Upper lobe of left lung (tissue), 6 donors: ENCODE results near the gene MBD3L2. TPM values are rescaled to one million over a fixed set of nuclear protein-coding genes. Genes with fewer than 3 reads are reported as not detected.
"Not testable (repeated sequence)": the region's sequence is repeated elsewhere in the genome, so short reads cannot be mapped to it uniquely, and the experiment has no call there.

ENCODE experiments used
- ATAC-seq, 2 donors: fragments of 200-7000 bp; cut with Tn5 transposase; one replicate each; pipeline ENCODE4 v1.9.1; 2022; ENCODE audit warnings: mild to moderate bottlenecking in 2 of 2, moderate library complexity in 2 of 2; ENCODE audit not compliant: low FRiP score in 2 of 2
- DNase-seq, 2 donors: peaks; one replicate each; pipeline ENCODE4 v3.0.0-alpha.2; 2019 to 2020
- H3K27ac ChIP-seq, 4 donors: fragments of 200-600 bp; sonication (generic); one replicate each; pipeline ENCODE4 v1.5.1; 2016 to 2019
- H3K27me3 ChIP-seq, 4 donors: fragments of 200-600 bp; sonication (generic); one replicate each; pipeline ENCODE4 v1.5.1; 2017 to 2019
- H3K36me3 ChIP-seq, 4 donors: fragments of 200-600 bp; sonication (generic); one replicate each; pipeline ENCODE4 v1.5.1; 2016 to 2019
- H3K4me1 ChIP-seq, 4 donors: fragments of 200-600 bp; sonication (generic); one replicate each; pipeline ENCODE4 v1.5.1; 2018 to 2019
- H3K4me3 ChIP-seq, 4 donors: fragments of 200-600 bp; sonication (generic); one replicate each; pipeline ENCODE4 v1.5.1; 2017 to 2019; ENCODE audit warnings: mild to moderate bottlenecking in 2 of 4, moderate library complexity in 1 of 4
- H3K9me3 ChIP-seq, 4 donors: fragments of 200-600 bp; sonication (generic); one replicate each; pipeline ENCODE4 v1.5.1; 2018 to 2019
- EP300 ChIP-seq, 4 donors: sonication (generic); formaldehyde crosslinking; IDR thresholded peaks; one replicate each; pipeline ENCODE4 v1.5.1; 2017; ENCODE audit warnings: antibody characterized with exemption in 4 of 4, control low read depth in 2 of 4
- POLR2A ChIP-seq, 4 donors: fragments of 450-650 bp; IDR thresholded peaks; one replicate each; pipeline ENCODE4 v1.5.1; 2016 to 2017; ENCODE audit warnings: antibody characterized with exemption in 4 of 4, mild to moderate bottlenecking in 2 of 4
- POLR2AphosphoS5 ChIP-seq, 2 donors: sonication (generic); formaldehyde crosslinking; IDR thresholded peaks; one replicate each; pipeline ENCODE4 v1.5.1; 2017; ENCODE audit warnings: antibody characterized with exemption in 2 of 2
- WGBS, 2 donors: methylation state at CpG; one replicate each; pipeline ENCODE4 v1.1.5; 2017 to 2018; 5-methylcytosine and 5-hydroxymethylcytosine counted together
- total RNA-seq, 6 donors: library from RNA; depleted of rRNA in 4 of 6; stranded (reverse); fragments of >200 nt in 4 of 6; gene quantifications; one replicate each; pipeline versions ENCODE4 v1.1.0 to v1.2.1, GENCODE V29; 2016 to 2021
- TF ChIP-seq, protein P1 (sequence below), 6 experiments: fragments of 450-650 bp in 4 of 6; fragments of 200-600 bp in 2 of 6; sonication (generic) in 2 of 6; IDR thresholded peaks; one replicate each; pipeline ENCODE4 v1.5.1; 2016 to 2019; ENCODE audit warnings: antibody characterized with exemption in 6 of 6
- donor health status: DM: no; HTN: no; CAD: no; lungs with moderate emphysema.
- donor health status: DM: no; HTN: yes; CAD: no; lungs with severe emphysema.

The MBD3L2 gene
- total RNA-seq, 6 donors from 2014 or later, result not detected

DNA sequence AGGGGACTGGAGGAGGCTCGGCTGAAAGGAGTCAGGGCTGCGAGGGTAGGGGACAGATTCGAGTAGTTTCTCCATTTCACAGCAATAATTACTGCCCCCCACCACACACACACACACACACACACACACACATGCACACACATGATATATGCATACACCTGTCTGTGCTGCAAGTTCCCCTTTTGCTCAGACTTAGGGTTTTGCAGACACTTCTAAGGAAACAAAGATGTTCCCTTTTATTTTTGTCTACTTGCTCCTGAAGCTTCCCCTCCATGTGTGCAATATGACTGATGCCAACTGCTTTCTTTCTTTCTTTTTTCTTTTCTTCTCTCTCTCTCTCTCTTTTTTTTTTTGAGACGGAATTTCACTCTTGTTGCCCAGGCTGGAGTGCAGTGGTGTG lies 41.3 kb upstream of the MBD3L2 start:
- no peak overlapping the region for H3K4me3 ChIP-seq
- no peaks in the 10 kb centered on the region for H3K4me1 ChIP-seq
- H3K9me3 ChIP-seq, result no peaks in the 10 kb centered on the region
- TF ChIP-seq POLR2A (IDR thresholded peaks at IDR 0.05) (no peak), EP300 (IDR thresholded peaks at IDR 0.05) (no peak), POLR2AphosphoS5 (IDR thresholded peaks at IDR 0.05) (no peak)
- TF ChIP-seq, protein P1, sequence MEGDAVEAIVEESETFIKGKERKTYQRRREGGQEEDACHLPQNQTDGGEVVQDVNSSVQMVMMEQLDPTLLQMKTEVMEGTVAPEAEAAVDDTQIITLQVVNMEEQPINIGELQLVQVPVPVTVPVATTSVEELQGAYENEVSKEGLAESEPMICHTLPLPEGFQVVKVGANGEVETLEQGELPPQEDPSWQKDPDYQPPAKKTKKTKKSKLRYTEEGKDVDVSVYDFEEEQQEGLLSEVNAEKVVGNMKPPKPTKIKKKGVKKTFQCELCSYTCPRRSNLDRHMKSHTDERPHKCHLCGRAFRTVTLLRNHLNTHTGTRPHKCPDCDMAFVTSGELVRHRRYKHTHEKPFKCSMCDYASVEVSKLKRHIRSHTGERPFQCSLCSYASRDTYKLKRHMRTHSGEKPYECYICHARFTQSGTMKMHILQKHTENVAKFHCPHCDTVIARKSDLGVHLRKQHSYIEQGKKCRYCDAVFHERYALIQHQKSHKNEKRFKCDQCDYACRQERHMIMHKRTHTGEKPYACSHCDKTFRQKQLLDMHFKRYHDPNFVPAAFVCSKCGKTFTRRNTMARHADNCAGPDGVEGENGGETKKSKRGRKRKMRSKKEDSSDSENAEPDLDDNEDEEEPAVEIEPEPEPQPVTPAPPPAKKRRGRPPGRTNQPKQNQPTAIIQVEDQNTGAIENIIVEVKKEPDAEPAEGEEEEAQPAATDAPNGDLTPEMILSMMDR (IDR thresholded peaks at IDR 0.05), result no peak
- ATAC-seq (no peak), DNase-seq (no peak)
- 55 to 58% methylated on average over 4 of the region's 4 CpGs for WGBS, 2 donors
- H3K27me3 ChIP-seq, result no peaks in the 10 kb centered on the region
- H3K36me3 ChIP-seq, result no peaks in the 10 kb centered on the region
- no peak overlapping the region for H3K27ac ChIP-seq

DNA sequence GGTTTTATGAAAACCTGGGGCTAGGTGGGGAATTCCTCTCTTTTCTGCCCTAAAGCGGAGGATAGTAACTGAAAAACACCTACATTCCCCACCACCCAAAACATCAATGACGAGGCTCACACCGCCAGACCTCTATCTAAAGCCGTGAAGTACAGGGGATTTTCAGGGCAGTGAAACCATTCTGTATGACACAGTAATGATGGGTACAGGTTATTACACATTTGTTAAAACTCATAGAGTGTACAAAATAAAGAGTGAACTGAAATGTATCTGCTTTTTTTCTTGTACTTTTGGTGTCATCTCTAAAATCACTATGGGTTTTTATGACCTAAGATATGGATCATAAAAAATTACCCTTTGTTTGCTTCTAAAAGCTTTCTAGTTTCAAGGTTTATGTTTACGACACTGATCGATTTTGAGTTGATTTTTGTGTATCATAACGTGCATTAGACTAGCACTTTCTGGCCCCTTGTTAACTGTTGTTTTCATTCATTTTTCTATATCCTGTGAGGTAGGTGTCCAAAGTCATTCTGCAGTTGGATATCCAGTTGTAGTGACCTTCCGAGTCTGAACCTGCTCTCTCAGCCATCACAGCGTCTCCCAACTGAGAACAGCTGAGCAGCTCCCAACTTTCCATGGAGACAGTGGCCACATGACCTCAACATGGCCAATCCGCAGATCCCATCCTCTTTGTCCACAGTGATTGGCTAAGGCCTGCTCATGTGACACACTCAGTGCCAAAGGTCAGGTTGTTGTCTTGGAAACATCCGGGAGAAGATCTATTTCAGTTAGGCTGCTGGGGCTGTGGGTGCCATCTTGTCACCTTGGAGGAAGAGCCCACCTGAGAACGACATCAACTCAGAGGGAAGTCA lies 38.2 kb upstream of the MBD3L2 start:
- DNase-seq, result no peak
- no peaks in the 10 kb centered on the region for H3K36me3 ChIP-seq
- no peak overlapping the region for H3K4me3 ChIP-seq
- no peaks in the 10 kb centered on the region for H3K9me3 ChIP-seq
- TF ChIP-seq POLR2A (IDR thresholded peaks at IDR 0.05), result no peak
- TF ChIP-seq POLR2AphosphoS5 (IDR thresholded peaks at IDR 0.05), result no peak
- TF ChIP-seq, protein P1 (IDR thresholded peaks at IDR 0.05), result no peak
- TF ChIP-seq EP300 (IDR thresholded peaks at IDR 0.05), result no peak
- ATAC-seq, result no peak
- H3K27ac ChIP-seq, result no peak overlapping the region
- WGBS, 2 donors, result 77 to 90% methylated on average over 8 to 12 of the region's 12 CpGs
- H3K4me1 ChIP-seq, result no peaks in the 10 kb centered on the region
- no peaks in the 10 kb centered on the region for H3K27me3 ChIP-seq

DNA sequence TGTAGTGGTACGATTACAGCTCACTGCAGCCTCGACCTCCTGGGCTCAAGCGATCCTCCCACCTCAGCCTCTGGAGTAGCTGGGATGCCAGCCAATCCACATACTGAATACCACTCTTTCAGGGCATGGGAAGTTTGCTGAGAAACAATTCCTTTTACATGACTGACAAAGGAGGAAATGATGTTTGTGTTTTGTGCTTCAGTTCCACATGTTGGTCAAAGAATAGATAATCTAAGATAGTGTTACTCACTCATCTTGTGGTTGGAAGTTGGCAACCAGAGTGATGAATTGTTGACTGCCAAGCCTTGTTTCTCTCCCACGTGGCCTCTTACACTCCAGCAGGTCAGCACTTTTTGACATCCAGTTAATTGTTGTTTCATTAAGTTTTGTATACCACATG lies 35.4 kb upstream of the MBD3L2 start:
- 61 to 65% methylated on average over 4 of the region's 4 CpGs for WGBS, 2 donors
- peak in 1 of 2 donors; percentile 64 for ATAC-seq
- DNase-seq, result no peak

DNA sequence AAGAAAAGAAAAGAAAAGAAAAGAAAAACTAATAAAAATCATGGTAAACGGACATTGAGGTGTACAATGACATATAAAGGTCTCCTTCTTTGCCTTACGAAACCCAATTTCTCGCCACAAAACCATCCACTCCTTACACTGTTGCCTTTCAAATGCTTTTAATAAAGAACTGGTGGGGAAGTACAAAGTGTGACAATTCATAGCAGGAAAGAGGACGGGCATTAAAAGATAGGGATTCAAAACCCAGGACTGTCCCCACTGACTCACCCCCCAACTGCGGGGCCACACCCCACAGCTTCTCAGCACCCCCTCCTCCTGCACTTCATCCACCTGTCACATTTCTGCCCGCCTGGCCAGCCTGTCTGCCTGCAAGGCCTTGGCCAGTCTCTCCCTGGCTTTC lies 30.3 kb upstream of the MBD3L2 start:
- DNase-seq (no peak), ATAC-seq (no peak)
- Histone ChIP-seq H3K9me3 (no peaks in the 10 kb centered on the region), H3K36me3 (no peaks in the 10 kb centered on the region), H3K4me3 (no peak overlapping the region), H3K4me1 (no peaks in the 10 kb centered on the region), H3K27ac (no peak overlapping the region), H3K27me3 (no peaks in the 10 kb centered on the region)
- no peak for TF ChIP-seq POLR2A (IDR thresholded peaks at IDR 0.05)
- TF ChIP-seq EP300 (IDR thresholded peaks at IDR 0.05), result no peak
- TF ChIP-seq, protein P1 (IDR thresholded peaks at IDR 0.05), result no peak
- TF ChIP-seq POLR2AphosphoS5 (IDR thresholded peaks at IDR 0.05), result no peak
- 81 to 92% methylated on average over 6 of the region's 6 CpGs for WGBS, 2 donors

More for the DNA sequence above, 35.4 kb upstream of the MBD3L2 start:
- no peaks in the 10 kb centered on the region for H3K36me3 ChIP-seq
- TF ChIP-seq, protein P1 (IDR thresholded peaks at IDR 0.05), result no peak
- TF ChIP-seq EP300 (IDR thresholded peaks at IDR 0.05), result no peak
- TF ChIP-seq POLR2AphosphoS5 (IDR thresholded peaks at IDR 0.05), result no peak
- TF ChIP-seq POLR2A (IDR thresholded peaks at IDR 0.05), result no peak
- no peaks in the 10 kb centered on the region for H3K4me1 ChIP-seq
- H3K27me3 ChIP-seq, result no peaks in the 10 kb centered on the region
- H3K27ac ChIP-seq, result no peak overlapping the region
- H3K4me3 ChIP-seq, result no peak overlapping the region
- H3K9me3 ChIP-seq, result no peaks in the 10 kb centered on the region

DNA sequence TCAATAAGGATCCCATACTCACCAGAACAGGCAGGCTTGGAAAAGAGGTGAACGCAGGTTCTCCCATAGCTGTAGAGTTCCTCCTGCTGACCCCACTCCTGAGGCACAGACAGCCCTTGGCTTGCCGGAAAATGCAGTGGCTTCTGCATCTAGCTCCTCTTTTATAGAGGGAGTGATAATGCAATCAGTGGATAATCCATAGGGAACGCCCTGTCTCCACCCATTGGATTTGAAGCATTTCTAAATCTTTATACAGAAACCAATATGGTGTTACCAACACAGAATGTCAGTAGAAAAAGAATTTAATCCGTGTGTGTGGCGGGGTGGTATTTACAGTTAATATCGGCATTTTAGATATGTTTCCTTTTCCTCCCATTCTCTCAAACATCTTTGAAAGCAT lies 27.8 kb upstream of the MBD3L2 start, which contains the start of gene MBD3L2B:
Gene MBD3L2B (minus strand): TSS at position 101 of the 400 bp plus-strand sequence. CDS start 34 bp downstream, at position 67.
- not testable (repeated sequence) for ATAC-seq, H3K4me1 ChIP-seq
- WGBS, 2 donors, result no CpG with 5 or more reads among the region's 6 CpGs

DNA sequence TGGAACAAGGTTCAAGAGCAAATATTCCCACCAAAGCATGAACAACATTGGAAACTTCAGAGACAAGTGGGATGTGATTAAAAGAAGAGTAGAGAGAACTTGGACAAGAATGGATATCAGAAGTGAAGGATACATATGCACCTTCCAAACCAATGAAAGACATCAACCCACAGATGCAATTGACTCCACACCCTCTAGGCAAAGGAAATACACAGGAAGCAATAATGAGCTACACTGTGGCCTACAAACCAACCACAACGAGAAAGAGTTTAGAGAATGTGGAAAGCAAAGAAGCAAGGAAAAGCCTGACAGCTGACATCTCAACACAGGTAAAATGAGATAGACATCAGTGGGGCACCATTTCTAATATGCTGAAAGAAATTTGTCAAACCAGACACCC lies 20.3 kb upstream of the MBD3L2 start:
- not testable (repeated sequence) for H3K27ac ChIP-seq, H3K4me1 ChIP-seq, H3K27me3 ChIP-seq, ATAC-seq, H3K9me3 ChIP-seq, H3K36me3 ChIP-seq, DNase-seq, H3K4me3 ChIP-seq
- no CpG with 5 or more reads among the region's 1 CpG for WGBS, 2 donors

More for the DNA sequence above, 27.8 kb upstream of the MBD3L2 start, which contains the start of gene MBD3L2B:
- not testable (repeated sequence) for DNase-seq, H3K9me3 ChIP-seq, H3K4me3 ChIP-seq, H3K27ac ChIP-seq, H3K27me3 ChIP-seq, H3K36me3 ChIP-seq

DNA sequence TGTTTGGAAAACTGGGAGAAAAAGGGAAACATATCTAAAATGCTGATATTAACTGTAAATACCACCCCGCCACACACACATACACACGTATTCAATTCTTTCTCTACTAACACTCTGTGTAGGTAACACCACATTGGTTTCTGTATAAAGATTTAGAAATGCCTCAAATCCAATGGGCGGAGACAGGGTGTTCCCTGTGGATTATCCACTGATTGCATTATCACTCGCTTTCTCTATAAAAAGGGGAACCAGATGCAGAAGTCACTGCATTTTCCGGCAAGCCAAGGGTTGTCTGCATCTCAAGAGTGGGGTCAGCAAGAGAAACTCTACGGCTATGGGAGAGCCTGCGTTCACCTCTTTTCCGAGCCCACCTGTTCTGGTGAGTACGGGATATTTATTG lies 18.8 kb upstream of the MBD3L2 start, which contains the start of gene MBD3L5:
Gene MBD3L5 (plus strand): TSS at position 301 of the 400 bp plus-strand sequence. CDS start 34 bp downstream, at position 335.
- H3K27me3 ChIP-seq, result not testable (repeated sequence)
- WGBS, 2 donors, result no CpG with 5 or more reads among the region's 9 CpGs

DNA sequence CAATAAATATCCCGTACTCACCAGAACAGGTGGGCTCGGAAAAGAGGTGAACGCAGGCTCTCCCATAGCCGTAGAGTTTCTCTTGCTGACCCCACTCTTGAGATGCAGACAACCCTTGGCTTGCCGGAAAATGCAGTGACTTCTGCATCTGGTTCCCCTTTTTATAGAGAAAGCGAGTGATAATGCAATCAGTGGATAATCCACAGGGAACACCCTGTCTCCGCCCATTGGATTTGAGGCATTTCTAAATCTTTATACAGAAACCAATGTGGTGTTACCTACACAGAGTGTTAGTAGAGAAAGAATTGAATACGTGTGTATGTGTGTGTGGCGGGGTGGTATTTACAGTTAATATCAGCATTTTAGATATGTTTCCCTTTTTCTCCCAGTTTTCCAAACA lies 9.0 kb upstream of the MBD3L2 start, which contains the start of gene MBD3L4:
Gene MBD3L4 (minus strand): TSS at position 101 of the 400 bp plus-strand sequence. CDS start 35 bp downstream, at position 66.
- not testable (repeated sequence) for H3K9me3 ChIP-seq, H3K4me1 ChIP-seq, H3K4me3 ChIP-seq, H3K36me3 ChIP-seq, ATAC-seq, H3K27me3 ChIP-seq, H3K27ac ChIP-seq, DNase-seq
- WGBS, 2 donors, result 73% methylated on average over 1 of the region's 9 CpGs; no CpG with 5 or more reads in 1 of the 2 donors

More for the DNA sequence above, 18.8 kb upstream of the MBD3L2 start, which contains the start of gene MBD3L5:
- not testable (repeated sequence) for H3K4me3 ChIP-seq, H3K27ac ChIP-seq, H3K4me1 ChIP-seq, H3K9me3 ChIP-seq, H3K36me3 ChIP-seq, DNase-seq
- peak in 1 of 2 donors; percentile 34 for ATAC-seq
